GM19025 (cell line): ENCODE measurements around the gene PLD1.
A peak's percentile ranks its signal among the peaks of the same experiment; 100 is the strongest.

ENCODE experiments used
- ATAC-seq: cut with Tn5 transposase; IDR thresholded peaks from one replicate; pipeline ENCODE4 v1.9.1; 2021; ENCODE audit warnings: mild to moderate bottlenecking, low read depth, moderate library complexity; ENCODE audit not compliant: unreplicated experiment

PLD1 gene

DNA sequence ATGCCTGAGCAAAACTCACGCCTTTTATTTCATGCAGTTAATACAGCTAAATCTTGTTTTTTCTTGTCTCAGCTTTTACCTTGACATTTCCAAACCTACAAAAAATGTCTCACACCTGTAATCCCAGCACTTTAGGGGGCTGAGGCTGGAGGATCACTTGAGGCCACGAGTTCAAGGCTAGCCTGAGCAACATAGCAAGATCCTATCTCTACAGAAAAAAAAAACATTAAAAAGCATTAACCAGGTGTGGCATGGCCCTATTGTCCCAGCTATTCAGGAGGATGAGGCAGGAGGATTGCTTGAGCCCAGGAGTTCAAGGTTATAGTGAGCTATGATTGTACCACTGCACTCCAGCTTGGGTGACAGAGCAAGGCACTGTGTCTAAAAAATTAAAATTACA is 29.0 kb upstream of the PLD1 start:
- no peak for ATAC-seq

DNA sequence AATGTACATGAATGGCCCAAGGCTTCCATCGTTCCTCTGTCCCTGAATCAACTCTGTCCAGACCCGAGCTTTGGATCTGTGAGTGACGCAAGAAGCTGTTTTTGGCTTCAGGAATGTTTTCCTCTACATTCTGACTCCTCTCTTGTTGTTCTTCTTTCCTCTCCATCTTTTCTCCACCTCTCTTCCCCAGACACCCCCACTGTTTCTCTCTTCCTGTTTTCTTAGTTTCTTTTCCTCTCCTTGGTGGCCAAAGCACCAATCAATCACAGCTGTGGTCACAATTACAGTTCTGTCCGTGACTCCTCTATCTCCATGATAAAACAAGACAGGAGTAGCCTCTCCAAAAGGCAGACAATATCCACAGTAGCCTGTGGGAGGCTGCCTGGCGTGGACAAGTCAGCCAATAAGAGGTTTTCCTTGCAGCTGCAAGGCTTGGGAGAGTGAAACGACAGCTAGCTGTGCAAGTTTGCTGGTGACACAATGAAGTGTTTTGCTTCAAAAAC is 28.0 kb upstream of the PLD1 start:
- ATAC-seq = no peak

DNA sequence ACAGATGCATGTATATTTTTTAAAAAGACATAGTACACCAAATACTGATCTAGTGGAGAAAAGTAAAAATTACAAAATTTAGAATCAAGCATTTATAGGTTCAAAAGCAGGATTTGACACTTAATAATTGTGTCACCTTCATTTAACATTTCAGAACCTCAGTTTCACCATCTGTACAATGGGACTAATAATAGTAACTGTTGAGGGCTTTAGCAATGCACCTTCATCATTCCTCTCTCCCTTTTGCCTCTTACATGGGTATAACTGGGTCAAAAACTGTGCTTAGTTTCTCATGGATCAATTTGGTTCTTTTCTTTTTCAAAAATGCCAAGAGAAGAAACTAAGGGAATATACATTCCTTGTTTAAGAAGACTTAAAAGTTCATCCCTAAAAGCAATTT is 27.4 kb upstream of the PLD1 start:
- ATAC-seq = no peak

DNA sequence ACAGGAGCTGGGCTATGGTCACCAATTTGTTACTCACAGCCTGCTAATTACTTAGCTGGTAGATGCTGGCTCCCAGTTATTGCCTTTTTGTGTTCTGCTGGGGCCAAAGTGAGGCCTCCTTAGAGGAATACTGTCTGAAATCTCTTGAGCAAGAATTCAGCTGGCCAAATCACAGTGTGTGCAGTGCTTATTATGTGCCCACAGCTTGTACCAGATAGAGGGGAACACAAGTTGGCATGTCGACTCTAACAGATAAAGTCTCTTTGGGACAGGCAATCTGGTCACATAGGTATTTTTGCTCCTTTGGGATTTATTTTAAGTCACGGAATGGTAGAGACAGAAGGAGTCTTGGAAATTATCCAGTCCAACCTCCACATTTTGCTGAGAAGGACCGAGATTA is 26.6 kb upstream of the PLD1 start:
- ATAC-seq = no peak

DNA sequence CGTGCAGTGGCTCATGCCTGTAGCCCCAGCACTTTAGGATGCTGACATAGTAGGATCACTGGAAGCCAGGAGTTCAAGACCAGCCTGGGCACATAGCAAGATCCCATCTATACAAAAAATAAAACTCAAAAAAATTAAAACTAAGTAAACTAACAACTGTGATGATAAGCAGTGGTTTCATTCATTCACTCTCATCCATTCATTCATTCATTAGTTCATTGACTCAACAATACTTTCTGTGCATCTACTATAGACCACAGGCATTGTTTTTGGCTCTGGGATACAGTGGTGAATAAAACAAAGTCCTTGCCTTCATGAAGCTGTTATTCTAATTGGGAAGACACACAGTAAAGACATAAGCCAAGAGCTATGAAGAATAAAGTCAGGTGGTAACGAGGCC is 25.3 kb upstream of the PLD1 start:
- ATAC-seq = no peak

DNA sequence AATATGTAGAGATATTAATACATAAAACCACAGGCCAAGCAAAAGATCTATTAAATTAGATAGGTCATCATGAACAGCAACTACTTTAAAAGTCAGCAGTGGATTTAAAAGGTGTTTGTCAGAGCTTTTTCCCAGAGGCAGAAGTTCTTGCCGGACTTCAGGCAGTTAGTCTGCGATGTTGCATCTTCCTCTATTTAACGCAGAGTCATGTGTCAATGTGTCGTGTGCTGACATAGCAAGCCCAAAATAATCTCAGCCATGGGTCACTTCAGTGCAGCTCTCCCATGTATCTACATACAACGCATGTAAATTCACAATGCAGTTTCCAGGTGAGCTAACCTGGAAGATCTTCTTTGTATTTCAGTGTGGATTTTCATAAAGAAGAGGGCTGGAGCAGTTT is 24.8 kb upstream of the PLD1 start:
- no peak for ATAC-seq

DNA sequence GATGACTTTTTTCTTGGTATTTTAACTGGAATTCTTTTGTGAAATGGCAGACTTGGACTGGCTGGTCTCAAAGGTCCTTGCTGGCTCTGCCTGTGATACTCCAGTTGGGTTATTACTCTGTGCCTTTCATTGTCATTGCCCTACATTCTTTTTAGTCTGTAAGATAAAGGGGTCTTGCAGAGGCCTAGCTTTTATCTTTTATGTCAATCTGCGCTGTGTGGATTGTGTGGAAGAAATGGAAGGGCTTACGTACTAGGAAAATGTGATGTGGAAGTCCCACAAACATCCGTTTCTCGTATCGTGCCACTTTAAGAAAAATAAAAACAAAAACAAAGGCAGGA is 24.1 kb upstream of the PLD1 start:
- no peak for ATAC-seq

DNA sequence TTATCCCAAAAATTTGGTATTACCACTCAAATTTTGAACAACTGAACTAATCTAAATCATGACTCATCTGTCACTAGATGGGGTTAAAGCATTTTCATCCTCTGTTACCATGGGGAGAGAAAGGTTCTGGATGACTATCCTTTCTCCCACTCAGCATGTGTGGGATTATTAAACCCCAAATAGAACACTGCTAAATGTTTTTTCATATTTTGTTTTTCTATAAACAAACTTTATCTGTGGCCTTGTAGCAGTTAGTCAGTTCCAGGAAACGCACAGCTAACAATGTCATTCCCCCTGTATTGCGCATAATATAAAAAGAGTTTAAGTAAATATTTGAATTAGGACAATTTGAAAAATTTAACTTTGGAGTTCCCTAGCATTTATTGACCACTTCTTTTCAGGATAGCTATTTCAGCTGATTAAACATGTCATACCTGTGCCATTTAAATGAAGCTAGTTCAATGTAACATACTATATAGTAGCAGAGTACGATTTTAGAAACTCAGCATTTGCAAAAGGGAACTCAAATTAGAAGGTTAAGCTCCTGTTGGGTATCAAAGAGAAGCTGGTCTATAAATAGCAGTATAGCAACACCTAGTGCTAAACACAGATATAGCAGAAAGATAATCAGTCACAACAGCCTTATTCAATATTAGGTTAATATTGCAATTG is 23.6 kb upstream of the PLD1 start:
- ATAC-seq = no peak

DNA sequence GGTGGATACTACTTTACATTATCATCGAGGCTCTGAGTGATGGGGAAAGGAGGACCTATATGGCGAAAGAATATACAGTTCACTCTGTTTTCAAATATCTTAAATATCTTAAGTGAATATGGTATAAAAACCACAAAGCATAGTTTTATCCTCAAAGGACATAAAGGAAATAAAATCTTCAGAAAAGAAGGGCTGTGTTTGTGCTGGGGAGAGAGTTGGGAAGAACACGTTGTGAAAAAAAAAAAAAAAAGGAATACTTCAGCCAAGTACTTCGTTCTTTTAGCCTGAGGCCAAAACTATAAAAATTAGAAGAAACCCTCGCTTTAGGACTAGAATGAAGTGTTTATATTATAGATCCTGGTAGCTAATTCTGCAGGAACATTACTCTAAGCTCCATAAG is 22.7 kb upstream of the PLD1 start:
- ATAC-seq = no peak

DNA sequence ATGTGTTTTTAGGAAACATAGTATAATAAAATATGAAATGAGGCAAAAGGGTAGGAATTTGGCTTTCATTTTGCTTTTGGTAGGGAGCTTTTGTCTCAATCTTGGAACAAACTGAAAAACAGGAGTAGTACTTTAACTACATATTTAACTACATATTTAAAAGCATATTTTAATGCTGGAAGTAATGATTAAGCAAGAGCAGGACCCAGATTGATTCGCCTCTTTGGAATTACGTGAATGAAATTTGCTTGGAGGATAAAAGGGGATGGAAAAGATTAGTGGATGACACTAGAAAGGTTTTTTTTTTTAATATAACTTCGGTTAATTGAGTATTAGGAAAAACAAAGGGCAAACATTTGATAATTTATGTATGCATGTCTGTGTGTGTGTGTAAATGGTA is 21.7 kb upstream of the PLD1 start:
- ATAC-seq = no peak

DNA sequence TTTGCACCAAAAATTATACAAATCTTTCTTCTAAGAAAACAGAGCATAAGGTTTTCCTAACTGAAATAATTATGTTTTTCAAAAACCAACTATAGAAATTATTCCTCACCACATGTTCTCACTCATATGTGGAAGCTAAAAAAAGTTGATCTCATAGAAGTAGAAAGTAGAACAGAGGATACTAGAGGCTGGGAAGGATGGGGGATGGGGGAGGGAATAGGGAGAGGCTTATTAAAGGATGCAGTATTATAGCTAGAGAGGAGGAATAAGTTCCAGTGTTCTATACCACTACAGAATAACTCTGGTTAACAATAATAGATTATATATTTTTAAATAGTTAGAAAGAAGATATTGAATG is 20.2 kb upstream of the PLD1 start:
- ATAC-seq = no peak

DNA sequence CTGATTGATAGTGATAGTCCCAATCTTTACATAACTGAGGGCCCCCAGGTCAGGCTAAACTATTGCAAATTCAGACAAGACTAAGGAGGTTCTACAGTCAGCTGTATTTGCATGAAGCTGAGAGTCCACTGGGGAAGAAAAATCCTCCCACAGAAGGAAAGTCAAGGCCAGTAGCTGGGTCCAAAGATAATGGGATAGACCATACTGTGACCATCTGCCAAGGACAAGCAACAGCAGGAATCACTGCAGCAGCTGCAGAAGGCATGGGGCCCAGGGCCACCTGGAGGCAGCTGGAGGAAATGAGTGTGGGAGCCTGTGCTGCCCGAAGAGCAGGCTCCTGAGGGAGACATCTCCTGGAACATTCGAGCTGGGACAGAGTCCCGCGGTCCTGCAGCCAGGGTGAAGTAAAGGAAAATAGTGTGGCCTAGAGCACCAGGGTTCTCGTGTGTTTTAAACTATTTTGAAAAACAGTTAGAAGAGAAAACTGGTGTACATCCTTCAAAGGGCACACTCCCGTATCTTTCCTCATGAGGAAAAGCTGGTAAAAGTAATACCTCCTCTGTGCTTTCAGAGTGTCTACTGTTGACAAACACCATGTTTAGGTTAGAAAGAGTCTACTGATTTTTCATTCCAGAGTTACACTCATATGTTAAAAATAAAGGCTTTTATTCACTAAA is 19.7 kb upstream of the PLD1 start:
- ATAC-seq = peak; percentile 67

DNA sequence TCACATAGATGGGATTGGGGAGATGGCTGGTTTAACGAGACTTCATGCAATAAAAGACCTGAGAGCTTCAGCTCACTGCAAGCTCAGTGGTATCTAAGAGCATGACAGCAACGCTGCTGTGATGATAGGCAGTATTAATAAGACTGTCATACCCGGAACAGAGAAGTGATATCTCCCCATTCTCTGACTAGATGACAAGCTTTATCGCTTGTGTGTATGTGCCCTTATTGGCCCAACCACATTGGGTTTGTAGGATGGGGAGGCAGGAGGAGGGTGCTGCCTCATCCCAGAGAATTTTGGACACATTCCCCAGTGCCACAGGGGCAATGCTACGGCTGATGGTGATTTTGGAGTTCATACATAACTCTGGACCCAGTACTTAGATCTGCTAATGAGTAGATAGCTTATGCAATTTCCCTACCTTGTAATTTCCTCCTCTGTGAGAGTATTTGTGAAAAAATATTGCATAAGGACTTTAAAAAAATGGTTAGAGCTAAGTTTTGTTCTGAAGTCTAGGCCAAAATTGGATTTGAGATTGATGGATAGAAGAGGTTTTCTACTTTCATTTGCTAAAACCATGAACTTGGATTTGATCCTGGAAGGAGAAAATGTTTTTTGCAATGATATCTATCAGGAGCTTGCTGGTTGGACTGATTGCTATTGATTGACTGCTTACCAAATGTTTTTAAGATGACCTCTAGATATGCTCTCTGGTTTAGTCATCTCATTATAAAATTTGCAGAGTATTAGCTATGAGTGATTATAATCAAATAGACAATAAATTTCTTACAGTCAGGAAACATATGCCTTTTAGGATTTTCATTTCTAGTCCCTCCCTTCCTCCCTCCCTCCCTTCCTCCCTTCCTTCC is 18.9 kb upstream of the PLD1 start:
- no peak for ATAC-seq

DNA sequence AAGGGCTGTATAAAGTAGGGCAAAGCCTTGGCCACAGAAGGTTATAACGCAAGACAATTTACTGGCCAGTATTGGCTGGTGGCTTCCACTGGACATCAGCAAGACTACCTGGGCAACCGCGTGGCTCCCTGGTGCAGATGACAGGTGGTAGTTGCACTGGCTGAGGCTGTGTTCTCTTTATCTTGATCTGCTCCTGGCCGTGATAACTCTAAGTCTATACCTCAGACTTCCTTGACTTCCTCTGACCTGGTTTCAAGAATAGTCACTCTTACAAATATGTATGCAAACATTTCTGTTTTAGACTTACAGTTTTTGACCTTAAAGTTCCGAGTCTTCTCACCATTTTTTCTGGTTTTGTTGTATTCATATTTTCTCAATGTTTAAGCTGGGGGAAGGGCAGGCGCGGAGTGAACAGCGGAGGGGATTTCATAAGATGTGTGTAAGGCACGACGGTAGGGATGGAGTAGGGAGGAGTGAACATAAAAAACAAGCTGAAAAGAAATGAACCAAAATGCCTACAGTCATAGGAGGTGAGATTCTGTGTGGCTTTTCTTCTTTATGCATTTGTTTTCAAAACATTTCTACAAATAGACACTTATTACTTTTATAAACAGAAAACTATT is 17.7 kb upstream of the PLD1 start:
- ATAC-seq = no peak

DNA sequence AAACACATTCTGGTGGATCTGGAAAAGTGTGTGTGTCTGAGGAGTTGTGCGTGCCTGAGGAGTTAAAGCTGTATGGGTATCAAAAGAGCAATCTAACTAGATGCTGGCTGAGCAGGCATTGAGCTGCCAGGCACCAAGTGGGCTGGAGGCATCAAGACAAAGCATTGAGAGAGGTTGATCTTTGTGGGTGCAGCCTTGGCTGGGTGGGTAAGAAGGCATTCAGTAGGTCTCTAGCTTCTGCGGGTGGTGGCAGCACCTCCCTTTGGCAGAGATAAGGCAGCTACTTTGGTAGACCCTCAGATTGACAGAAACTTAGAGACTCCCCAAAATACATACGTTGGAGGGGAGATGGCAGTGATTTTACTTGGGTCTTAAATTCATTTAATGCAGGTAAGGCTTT is 17.1 kb upstream of the PLD1 start:
- no peak for ATAC-seq

DNA sequence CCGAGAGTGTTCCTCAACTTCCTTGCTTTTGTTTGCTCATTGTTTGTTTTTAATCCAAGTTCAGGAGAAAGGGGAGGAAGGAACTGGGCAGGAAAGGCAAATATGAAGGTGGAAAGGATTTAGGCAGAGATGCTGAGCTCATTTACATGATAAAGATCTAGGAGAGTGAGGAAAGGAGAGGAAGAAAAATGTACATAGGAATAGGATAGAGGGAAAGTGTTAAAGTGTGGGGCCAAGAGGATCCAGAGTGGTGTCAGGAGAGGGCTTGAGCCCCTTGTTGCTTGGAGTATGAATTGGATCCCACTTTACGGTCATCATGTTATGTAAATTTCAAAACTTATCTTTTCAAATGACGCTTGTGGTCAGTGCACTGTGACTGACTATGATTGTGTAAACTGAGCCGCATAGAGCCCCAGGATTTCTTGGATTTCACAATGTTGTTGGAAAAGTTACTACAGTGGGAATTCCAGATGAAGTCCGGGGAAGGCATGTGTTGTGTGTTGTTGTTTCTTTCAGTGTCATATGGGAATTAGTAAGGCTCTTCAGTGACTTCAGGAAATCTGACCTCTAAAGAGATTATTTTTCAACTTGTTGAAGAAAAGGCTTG is 15.0 kb upstream of the PLD1 start:
- no peak for ATAC-seq

DNA sequence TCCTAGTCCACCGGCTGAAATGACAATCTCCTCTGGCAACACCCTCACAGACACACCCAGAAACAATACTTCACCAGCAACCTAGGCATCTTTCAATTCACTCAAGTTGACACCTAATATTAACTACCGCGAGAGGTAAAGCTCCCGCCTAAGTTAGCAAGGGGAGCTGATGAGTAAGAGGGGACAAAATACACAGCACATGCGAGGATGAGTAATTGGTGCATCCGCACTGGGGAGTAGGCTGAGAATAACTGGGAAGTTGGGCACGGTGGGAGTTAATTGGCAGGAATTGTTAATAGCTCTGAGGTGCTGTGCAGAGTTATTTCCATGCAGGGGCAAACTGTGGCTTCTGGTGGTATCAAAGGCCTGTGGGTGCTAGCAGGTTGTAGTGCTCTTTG is 14.5 kb upstream of the PLD1 start:
- no peak for ATAC-seq

DNA sequence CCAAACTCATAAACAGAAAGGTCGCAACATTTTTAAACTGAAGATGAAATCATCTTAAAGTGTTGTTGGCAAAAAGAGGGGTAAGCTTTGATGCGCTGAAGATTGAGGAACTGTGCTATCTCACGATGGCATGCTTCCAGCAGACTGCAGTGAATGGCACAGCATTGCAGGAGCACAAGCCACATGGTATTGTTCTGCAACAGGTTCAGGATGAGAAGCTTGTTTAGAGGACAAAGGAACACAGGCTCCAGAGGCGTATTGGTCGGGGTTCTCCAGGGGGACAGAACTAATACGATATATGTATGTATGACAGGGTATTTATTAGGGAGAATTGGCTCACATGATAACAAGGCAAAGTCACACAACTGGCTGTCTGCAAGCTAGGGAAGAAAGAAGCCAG is 13.8 kb upstream of the PLD1 start:
- ATAC-seq = no peak

DNA sequence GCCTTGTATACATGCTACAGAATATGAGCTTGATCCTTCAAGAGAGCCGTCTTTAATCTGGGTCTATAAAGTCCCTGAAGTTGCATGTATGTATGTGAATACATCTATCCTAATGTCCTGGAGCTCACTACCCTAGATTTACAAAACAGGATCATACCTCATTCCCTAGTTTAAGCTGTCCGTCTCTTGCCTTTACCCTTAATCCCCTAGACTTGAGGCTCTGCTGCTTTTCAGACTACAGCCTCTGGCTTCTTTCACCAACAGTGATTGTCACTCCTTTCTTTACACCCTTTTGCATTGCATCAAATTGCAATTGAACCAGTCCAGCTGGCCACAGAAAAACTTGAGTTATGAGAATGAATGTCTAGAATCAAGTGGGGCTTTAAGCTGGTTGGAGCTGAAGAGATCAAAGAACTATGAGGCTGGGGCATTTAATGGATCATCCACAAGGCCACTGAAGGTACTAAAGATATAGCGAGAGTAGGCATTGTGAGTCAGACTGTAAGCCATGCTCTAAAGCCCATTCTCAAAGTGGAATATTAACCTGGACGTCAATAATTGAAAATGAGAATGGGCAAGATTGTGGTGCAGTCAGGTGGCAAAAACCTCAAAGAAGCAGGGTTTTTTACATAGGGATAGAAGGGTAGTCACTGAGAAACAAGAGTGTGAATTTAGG is 12.3 kb upstream of the PLD1 start:
- ATAC-seq = peak; percentile 88

DNA sequence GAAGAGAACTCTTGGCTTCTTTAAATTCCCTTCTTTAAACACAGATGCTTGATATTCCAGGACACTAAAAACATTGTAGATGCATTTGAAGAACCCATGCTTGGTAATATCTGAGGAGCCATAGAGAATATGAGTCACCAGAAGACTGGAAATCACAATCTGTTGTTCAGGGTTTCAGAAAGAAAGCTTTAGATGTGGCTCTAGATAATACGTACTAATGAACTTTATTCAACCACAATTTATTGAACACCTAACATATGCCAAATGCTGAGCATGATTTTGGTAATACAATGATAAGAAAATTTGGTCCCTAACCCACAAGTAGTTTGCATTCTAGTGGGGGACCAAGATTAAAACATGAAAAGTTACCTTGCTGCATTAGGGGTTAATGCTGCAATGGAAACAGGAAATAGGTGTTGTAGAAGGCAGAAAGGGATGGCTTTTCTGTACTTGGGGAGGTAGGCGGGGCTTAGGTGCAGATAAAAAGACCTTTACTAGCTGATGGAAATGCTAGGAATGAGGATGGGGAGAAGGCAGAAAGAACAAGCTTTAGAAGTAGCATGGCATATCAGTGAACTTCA is 11.6 kb upstream of the PLD1 start:
- no peak for ATAC-seq
